ENCODE measurements around the gene FNIP2.
"Not testable (repeated sequence)": the region's sequence is repeated elsewhere in the genome, so short reads cannot be mapped to it uniquely, and the experiment has no call there.

Gene FNIP2

GRCh38 chr4:158768555-158769174, at the start of gene FNIP2:
Gene FNIP2 (plus strand): TSS chr4:158769026. CDS start chr4:158769213, 187 bp downstream.
- DNase-seq: peak; percentile 63

GRCh38 chr4:158721680-158722079, 47.1 kb upstream of the FNIP2 start:
- no peak for DNase-seq

- no peak for DNase-seq
Observed at GRCh38 chr4:158722291-158722916, 46.4 kb upstream of the FNIP2 start.

- DNase-seq: peak; percentile 73
Observed at GRCh38 chr4:158722917-158723793, 45.7 kb upstream of the FNIP2 start, which contains the start of gene PPID. Gene PPID (minus strand): TSS chr4:158723396. CDS start chr4:158723288, 108 bp downstream.

- no peak for DNase-seq
Observed at GRCh38 chr4:158724637-158725036, 44.2 kb upstream of the FNIP2 start.

- DNase-seq: no peak
Observed at GRCh38 chr4:158726633-158727032, 42.2 kb upstream of the FNIP2 start.

- no peak for DNase-seq
Observed at GRCh38 chr4:158728236-158728635, 40.6 kb upstream of the FNIP2 start.

GRCh38 chr4:158729716-158730559, 38.9 kb upstream of the FNIP2 start:
- DNase-seq: no peak

- DNase-seq: no peak
Observed at GRCh38 chr4:158738866-158739265, 30.0 kb upstream of the FNIP2 start.

GRCh38 chr4:158739600-158739999, 29.2 kb upstream of the FNIP2 start:
- DNase-seq: no peak

GRCh38 chr4:158741326-158742021, 27.4 kb upstream of the FNIP2 start:
- DNase-seq: no peak

- DNase-seq: not testable (repeated sequence)
Observed at GRCh38 chr4:158746537-158746936, 22.3 kb upstream of the FNIP2 start.

- no peak for DNase-seq
Observed at GRCh38 chr4:158750379-158750778, 18.4 kb upstream of the FNIP2 start.

GRCh38 chr4:158754385-158755180, 14.2 kb upstream of the FNIP2 start:
- no peak for DNase-seq

- not testable (repeated sequence) for DNase-seq
Observed at GRCh38 chr4:158755819-158756218, 13.0 kb upstream of the FNIP2 start.

GRCh38 chr4:158756588-158756987, 12.2 kb upstream of the FNIP2 start:
- no peak for DNase-seq

GRCh38 chr4:158758142-158758541, 10.7 kb upstream of the FNIP2 start:
- DNase-seq: no peak

- no peak for DNase-seq
Observed at GRCh38 chr4:158758703-158759102, 10.1 kb upstream of the FNIP2 start.

- DNase-seq: not testable (repeated sequence)
Observed at GRCh38 chr4:158759539-158759938, 9.3 kb upstream of the FNIP2 start.

GRCh38 chr4:158760866-158761265, 8.0 kb upstream of the FNIP2 start:
- DNase-seq: no peak

GRCh38 chr4:158762553-158762952, 6.3 kb upstream of the FNIP2 start:
- no peak for DNase-seq
